CD8-positive, alpha-beta memory T cell (primary cell): ENCODE measurements around the gene TRPM3. TPM values are rescaled to one million over a fixed set of nuclear protein-coding genes. Genes with fewer than 3 reads are reported as not detected.

Source experiments
- CTCF ChIA-PET: fragments of 350-600 bp; sonication (Branson Sonifier 250); formaldehyde crosslinking; loops from one replicate; lab custom pipeline; 2021; ENCODE audit warnings: antibody characterized with exemption; lab: Charles Lee
- POLR2A ChIA-PET: fragments of 350-600 bp; sonication (Branson Sonifier 250); formaldehyde crosslinking; loops from one replicate; lab custom pipeline; 2021; ENCODE audit warnings: antibody characterized with exemption; lab: Charles Lee
- DNase-seq, 5 donors: peaks; one replicate each; pipeline versions ENCODE4 v3.0.0 to v3.0.0-alpha.2; 2020 to 2022; ENCODE audit warnings: mixed read lengths in 1 of 5
- H3K27ac ChIP-seq: one replicate; pipeline ENCODE4 v1.7.0; 2013; ENCODE audit warnings: low read depth, mild to moderate bottlenecking, low read length, moderate library complexity
- H3K27me3 ChIP-seq: 2 replicates; pipeline ENCODE4 v1.7.0; 2013; ENCODE audit warnings: low read length, mild to moderate bottlenecking; ENCODE audit not compliant: insufficient read depth, poor library complexity, severe bottlenecking
- H3K36me3 ChIP-seq: 2 replicates; pipeline ENCODE4 v1.7.0; 2013; ENCODE audit warnings: mild to moderate bottlenecking, low read length, moderate library complexity; ENCODE audit not compliant: insufficient read depth
- H3K4me1 ChIP-seq: 2 replicates; pipeline ENCODE4 v1.7.0; 2013; ENCODE audit warnings: mild to moderate bottlenecking, low read length, moderate library complexity; ENCODE audit not compliant: insufficient read depth
- H3K4me3 ChIP-seq: 2 replicates; pipeline ENCODE4 v1.7.0; 2013; ENCODE audit warnings: mild to moderate bottlenecking, low read length
- H3K9me3 ChIP-seq: 2 replicates; pipeline ENCODE4 v1.7.0; 2013; ENCODE audit warnings: mild to moderate bottlenecking, low read length
- H3K27ac Mint-ChIP-seq, 8 donors: one replicate each; pipeline ENCODE4 v1.8.0; 2020 to 2021; ENCODE audit warnings: mixed read lengths in 8 of 8, mild to moderate bottlenecking in 6 of 8, inconsistent platforms in 3 of 8, moderate library complexity in 3 of 8
- H3K27me3 Mint-ChIP-seq, 2 donors: one replicate each; pipeline ENCODE4 v1.8.0; 2020 to 2021; ENCODE audit warnings: mixed read lengths in 2 of 2, mild to moderate bottlenecking in 1 of 2, moderate library complexity in 1 of 2
- H3K36me3 Mint-ChIP-seq, 3 donors: one replicate each; pipeline ENCODE4 v1.8.0; 2020 to 2021; ENCODE audit warnings: mixed read lengths in 3 of 3, inconsistent platforms in 1 of 3, mild to moderate bottlenecking in 1 of 3
- H3K4me1 Mint-ChIP-seq, 3 donors: one replicate each; pipeline ENCODE4 v1.8.0; 2020 to 2021; ENCODE audit warnings: mixed read lengths in 3 of 3, inconsistent platforms in 1 of 3, mild to moderate bottlenecking in 1 of 3
- H3K4me3 Mint-ChIP-seq, 7 donors: one replicate each; pipeline ENCODE4 v1.8.0; 2020 to 2021; ENCODE audit warnings: mixed read lengths in 7 of 7, mild to moderate bottlenecking in 6 of 7, moderate library complexity in 4 of 7, inconsistent platforms in 2 of 7
- H3K9me3 Mint-ChIP-seq, 5 donors: one replicate each; pipeline ENCODE4 v1.8.0; 2020 to 2022; ENCODE audit warnings: mixed read lengths in 5 of 5, mild to moderate bottlenecking in 3 of 5, moderate library complexity in 2 of 5, inconsistent platforms in 1 of 5
- polyA plus RNA-seq: library from polyadenylated mRNA; unstranded; fragments of 300-500 nt; fragmentation: Illumina TruSeq; gene quantifications from one replicate; pipeline ENCODE4 v1.2.3, GENCODE V29; 2021
- total RNA-seq, 2 experiments: library from RNA; stranded (reverse); gene quantifications; one replicate each; pipeline ENCODE4 v1.2.3, GENCODE V29; 2021

TRPM3 gene
- total and polyA plus RNA-seq, 3 experiments from 2014 or later: not detected

- CTCF ChIA-PET: interaction anchor here (1.2 kb wide), 1 partner anchor 17 kb away, joined by 4 read pairs; no protein-coding TSS in a partner anchor
- H3K27me3 Mint-ChIP-seq: peaks cover 6 to 33% of the 10 kb centered on the region in 2 donors
Observed at GRCh38 chr9:70688704-70689103, 432.7 kb downstream of the TRPM3 start.

GRCh38 chr9:70683841-70684240, 437.6 kb downstream of the TRPM3 start:
- POLR2A ChIA-PET: no interaction called here
- H3K4me1 ChIP-seq: no peaks in the 10 kb centered on the region
- Mint-ChIP-seq H3K36me3 (no peaks in the 10 kb centered on the region), H3K9me3 (no peaks in the 10 kb centered on the region), H3K27me3 (peaks cover 6 to 20% of the 10 kb centered on the region in 2 donors), H3K4me3 (no peak overlapping the region), H3K27ac (no peak overlapping the region), H3K4me1 (no peaks in the 10 kb centered on the region)
- H3K27me3 ChIP-seq: no peaks in the 10 kb centered on the region
- H3K27ac ChIP-seq: no peak overlapping the region
- no peak for DNase-seq
- no peaks in the 10 kb centered on the region for H3K9me3 ChIP-seq
- CTCF ChIA-PET: no interaction called here
- H3K36me3 ChIP-seq: no peaks in the 10 kb centered on the region
- no peak overlapping the region for H3K4me3 ChIP-seq

More at GRCh38 chr9:70688704-70689103, 432.7 kb downstream of the TRPM3 start:
- POLR2A ChIA-PET: no interaction called here
- Histone ChIP-seq H3K4me1 (no peaks in the 10 kb centered on the region), H3K36me3 (no peaks in the 10 kb centered on the region), H3K27me3 (peaks cover 2% of the 10 kb centered on the region), H3K27ac (no peak overlapping the region), H3K9me3 (no peaks in the 10 kb centered on the region), H3K4me3 (no peak overlapping the region)
- Mint-ChIP-seq H3K36me3 (no peaks in the 10 kb centered on the region), H3K4me1 (no peaks in the 10 kb centered on the region), H3K9me3 (no peaks in the 10 kb centered on the region), H3K4me3 (no peak overlapping the region), H3K27ac (no peak overlapping the region)
- no peak for DNase-seq

GRCh38 chr9:70682298-70682697, 439.1 kb downstream of the TRPM3 start:
- Mint-ChIP-seq H3K9me3 (peaks cover 0 to 2% (median 0%) of the 10 kb centered on the region in 5 donors), H3K27ac (no peak overlapping the region), H3K27me3 (peaks cover 0 to 11% of the 10 kb centered on the region in 2 donors), H3K4me1 (no peaks in the 10 kb centered on the region), H3K4me3 (no peak overlapping the region), H3K36me3 (no peaks in the 10 kb centered on the region)
- H3K4me3 ChIP-seq: no peak overlapping the region
- no peaks in the 10 kb centered on the region for H3K9me3 ChIP-seq
- H3K4me1 ChIP-seq: no peaks in the 10 kb centered on the region
- DNase-seq: no peak
- ChIA-PET CTCF (no interaction called here), POLR2A (no interaction called here)
- no peak overlapping the region for H3K27ac ChIP-seq
- H3K36me3 ChIP-seq: no peaks in the 10 kb centered on the region
- H3K27me3 ChIP-seq: no peaks in the 10 kb centered on the region

GRCh38 chr9:70679845-70680244, 441.6 kb downstream of the TRPM3 start:
- Mint-ChIP-seq H3K36me3 (no peaks in the 10 kb centered on the region), H3K9me3 (peaks cover 0 to 2% (median 0%) of the 10 kb centered on the region in 5 donors), H3K4me1 (no peaks in the 10 kb centered on the region), H3K27ac (no peak overlapping the region), H3K27me3 (peaks cover 0 to 7% of the 10 kb centered on the region in 2 donors), H3K4me3 (no peak overlapping the region)
- Histone ChIP-seq H3K4me1 (no peaks in the 10 kb centered on the region), H3K36me3 (no peaks in the 10 kb centered on the region), H3K9me3 (no peaks in the 10 kb centered on the region), H3K27ac (no peak overlapping the region), H3K4me3 (no peak overlapping the region), H3K27me3 (no peaks in the 10 kb centered on the region)
- POLR2A ChIA-PET: no interaction called here
- no peak for DNase-seq
- CTCF ChIA-PET: no interaction called here

- peaks cover 3 to 10% of the 10 kb centered on the region in 2 donors for H3K27me3 Mint-ChIP-seq
- CTCF ChIA-PET: no interaction called here
- Histone ChIP-seq H3K27me3 (no peaks in the 10 kb centered on the region), H3K9me3 (no peaks in the 10 kb centered on the region), H3K4me3 (no peak overlapping the region), H3K36me3 (no peaks in the 10 kb centered on the region), H3K4me1 (no peaks in the 10 kb centered on the region), H3K27ac (no peak overlapping the region)
- H3K4me1 Mint-ChIP-seq: no peaks in the 10 kb centered on the region
- POLR2A ChIA-PET: no interaction called here
- no peaks in the 10 kb centered on the region for H3K36me3 Mint-ChIP-seq
- H3K9me3 Mint-ChIP-seq: peaks cover 0 to 2% (median 0%) of the 10 kb centered on the region in 5 donors
- H3K4me3 Mint-ChIP-seq: no peak overlapping the region
- no peak overlapping the region for H3K27ac Mint-ChIP-seq
- DNase-seq: no peak
Observed at GRCh38 chr9:70678153-70678552, 443.3 kb downstream of the TRPM3 start.

- no peak overlapping the region for H3K27ac ChIP-seq
- ChIA-PET POLR2A (no interaction called here), CTCF (no interaction called here)
- no peaks in the 10 kb centered on the region for H3K4me1 ChIP-seq
- H3K4me3 ChIP-seq: no peak overlapping the region
- no peaks in the 10 kb centered on the region for H3K9me3 ChIP-seq
- no peaks in the 10 kb centered on the region for H3K36me3 ChIP-seq
- peaks cover 0 to 2% (median 0%) of the 10 kb centered on the region in 5 donors for H3K9me3 Mint-ChIP-seq
- no peak overlapping the region for H3K27ac Mint-ChIP-seq
- H3K4me3 Mint-ChIP-seq: no peak overlapping the region
- DNase-seq: no peak
- H3K27me3 Mint-ChIP-seq: peaks cover 3 to 14% of the 10 kb centered on the region in 2 donors
- H3K36me3 Mint-ChIP-seq: no peaks in the 10 kb centered on the region
- H3K4me1 Mint-ChIP-seq: no peaks in the 10 kb centered on the region
- no peaks in the 10 kb centered on the region for H3K27me3 ChIP-seq
Observed at GRCh38 chr9:70677055-70677735, 444.2 kb downstream of the TRPM3 start.

GRCh38 chr9:70675868-70676370, 445.5 kb downstream of the TRPM3 start:
- DNase-seq: no peak
- Histone ChIP-seq H3K4me3 (no peak overlapping the region), H3K27ac (no peak overlapping the region), H3K27me3 (no peaks in the 10 kb centered on the region), H3K36me3 (no peaks in the 10 kb centered on the region), H3K9me3 (no peaks in the 10 kb centered on the region), H3K4me1 (no peaks in the 10 kb centered on the region)
- peaks cover 3 to 17% of the 10 kb centered on the region in 2 donors for H3K27me3 Mint-ChIP-seq
- CTCF ChIA-PET: no interaction called here
- POLR2A ChIA-PET: no interaction called here
- H3K9me3 Mint-ChIP-seq: peaks cover 0 to 2% (median 0%) of the 10 kb centered on the region in 5 donors
- H3K4me1 Mint-ChIP-seq: no peaks in the 10 kb centered on the region
- no peaks in the 10 kb centered on the region for H3K36me3 Mint-ChIP-seq
- no peak overlapping the region for H3K4me3 Mint-ChIP-seq
- no peak overlapping the region for H3K27ac Mint-ChIP-seq

- DNase-seq: no peak
- Histone ChIP-seq H3K9me3 (no peaks in the 10 kb centered on the region), H3K36me3 (no peaks in the 10 kb centered on the region), H3K27me3 (no peaks in the 10 kb centered on the region), H3K4me3 (no peak overlapping the region), H3K4me1 (no peaks in the 10 kb centered on the region), H3K27ac (no peak overlapping the region)
- ChIA-PET POLR2A (no interaction called here), CTCF (no interaction called here)
- no peaks in the 10 kb centered on the region for H3K4me1 Mint-ChIP-seq
- peaks cover 3 to 17% of the 10 kb centered on the region in 2 donors for H3K27me3 Mint-ChIP-seq
- no peak overlapping the region for H3K4me3 Mint-ChIP-seq
- no peak overlapping the region for H3K27ac Mint-ChIP-seq
- H3K36me3 Mint-ChIP-seq: no peaks in the 10 kb centered on the region
- H3K9me3 Mint-ChIP-seq: peaks cover 0 to 2% (median 0%) of the 10 kb centered on the region in 5 donors
Observed at GRCh38 chr9:70673844-70674243, 447.6 kb downstream of the TRPM3 start.
